ENCODE results near the gene KAT14. TPM values are rescaled to one million over a fixed set of nuclear protein-coding genes. Genes with fewer than 3 reads are reported as not detected.

Gene KAT14
- total RNA-seq, 4 donors from 2014 or later, result 12.2 to 13.8 (median 13.3) TPM

DNA sequence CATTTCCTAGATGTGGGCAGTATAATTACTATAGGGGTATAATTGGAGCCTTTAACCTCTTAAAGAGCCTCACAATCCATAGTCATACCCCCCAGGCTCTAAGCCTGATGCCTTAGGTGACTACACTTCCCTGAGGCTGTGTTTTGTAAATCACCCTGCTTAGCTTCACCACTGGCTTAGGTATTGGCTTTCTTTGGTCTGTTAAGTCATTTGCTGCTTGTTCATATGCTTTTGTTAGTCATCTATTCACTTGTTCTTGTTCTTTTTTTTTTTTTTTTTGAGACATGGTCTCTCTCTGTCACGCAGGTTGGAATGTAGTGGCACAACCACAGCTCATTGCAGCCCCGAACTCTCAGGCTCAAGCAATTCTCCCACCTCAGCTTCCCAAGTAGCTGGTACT, 26.7 kb downstream of the KAT14 start:
- TF ChIP-seq POLR2A (IDR thresholded peaks at IDR 0.05) (no peak), EP300 (IDR thresholded peaks at IDR 0.05) (no peak)
- TF ChIP-seq, protein P1, sequence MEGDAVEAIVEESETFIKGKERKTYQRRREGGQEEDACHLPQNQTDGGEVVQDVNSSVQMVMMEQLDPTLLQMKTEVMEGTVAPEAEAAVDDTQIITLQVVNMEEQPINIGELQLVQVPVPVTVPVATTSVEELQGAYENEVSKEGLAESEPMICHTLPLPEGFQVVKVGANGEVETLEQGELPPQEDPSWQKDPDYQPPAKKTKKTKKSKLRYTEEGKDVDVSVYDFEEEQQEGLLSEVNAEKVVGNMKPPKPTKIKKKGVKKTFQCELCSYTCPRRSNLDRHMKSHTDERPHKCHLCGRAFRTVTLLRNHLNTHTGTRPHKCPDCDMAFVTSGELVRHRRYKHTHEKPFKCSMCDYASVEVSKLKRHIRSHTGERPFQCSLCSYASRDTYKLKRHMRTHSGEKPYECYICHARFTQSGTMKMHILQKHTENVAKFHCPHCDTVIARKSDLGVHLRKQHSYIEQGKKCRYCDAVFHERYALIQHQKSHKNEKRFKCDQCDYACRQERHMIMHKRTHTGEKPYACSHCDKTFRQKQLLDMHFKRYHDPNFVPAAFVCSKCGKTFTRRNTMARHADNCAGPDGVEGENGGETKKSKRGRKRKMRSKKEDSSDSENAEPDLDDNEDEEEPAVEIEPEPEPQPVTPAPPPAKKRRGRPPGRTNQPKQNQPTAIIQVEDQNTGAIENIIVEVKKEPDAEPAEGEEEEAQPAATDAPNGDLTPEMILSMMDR (IDR thresholded peaks at IDR 0.05), result no peak
- Histone ChIP-seq H3K27me3 (no peaks in the 10 kb centered on the region), H3K9me3 (no peaks in the 10 kb centered on the region), H3K36me3 (peaks cover 0 to 64% (median 7%) of the 10 kb centered on the region in 3 donors), H3K4me3 (no peak overlapping the region), H3K27ac (no peak overlapping the region), H3K4me1 (peaks cover 0 to 31% (median 7%) of the 10 kb centered on the region in 4 donors)
- WGBS, 2 donors, result 81 to 100% methylated on average over 2 of the region's 2 CpGs
- DNase-seq (ENCODE audit: low spot score in 2 of 2), result no peak

- TF ChIP-seq EP300 (IDR thresholded peaks at IDR 0.05) (no peak), POLR2A (IDR thresholded peaks at IDR 0.05) (no peak)
- TF ChIP-seq, protein P1 (IDR thresholded peaks at IDR 0.05), result no peak
- no peak overlapping the region for H3K4me3 ChIP-seq
- WGBS, 2 donors, result 45 to 46% methylated on average over 3 of the region's 3 CpGs
- H3K9me3 ChIP-seq, result no peaks in the 10 kb centered on the region
- H3K36me3 ChIP-seq, result peaks cover 0 to 60% (median 7%) of the 10 kb centered on the region in 3 donors
- no peaks in the 10 kb centered on the region for H3K27me3 ChIP-seq
- H3K27ac ChIP-seq, result no peak overlapping the region
- H3K4me1 ChIP-seq, result peaks cover 0 to 31% (median 7%) of the 10 kb centered on the region in 4 donors
- DNase-seq (ENCODE audit: low spot score in 2 of 2), result no peak
Measured at GRCh38 chr20:18165553-18165952, 27.9 kb downstream of the KAT14 start.

DNA sequence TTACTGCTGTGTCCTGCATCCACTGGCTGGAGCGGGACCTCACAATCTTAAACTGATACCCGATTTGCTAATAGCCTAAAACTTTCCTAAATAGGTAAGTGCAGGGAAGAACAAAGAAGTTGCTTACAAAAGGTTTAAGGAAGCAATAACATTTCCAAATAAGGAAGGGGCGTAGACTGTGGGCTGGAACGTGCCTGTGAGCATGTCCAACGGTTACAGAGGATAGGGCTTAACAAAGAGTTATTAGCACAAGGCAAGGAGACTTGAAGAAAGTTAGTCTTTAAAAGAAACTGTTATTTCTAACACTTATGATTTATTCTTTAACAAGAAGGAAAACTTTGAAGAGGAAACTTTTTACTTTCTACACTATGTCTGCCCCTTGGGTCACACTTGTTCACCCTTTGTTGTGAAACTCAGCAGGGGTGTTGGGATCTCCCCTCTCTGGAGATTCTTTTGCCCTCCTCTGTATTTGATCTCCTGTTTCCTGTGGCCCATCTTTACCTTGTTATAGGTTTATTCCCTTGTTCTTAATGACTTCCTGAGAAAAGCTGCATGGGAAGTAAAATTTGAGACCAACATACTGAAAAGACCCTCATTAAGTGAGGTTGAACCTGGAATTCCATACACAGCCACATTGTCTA, 28.7 kb downstream of the KAT14 start:
- Histone ChIP-seq H3K36me3 (peaks cover 0 to 60% (median 4%) of the 10 kb centered on the region in 3 donors), H3K4me3 (no peak overlapping the region), H3K27ac (no peak overlapping the region), H3K27me3 (no peaks in the 10 kb centered on the region), H3K9me3 (no peaks in the 10 kb centered on the region), H3K4me1 (peaks cover 0 to 31% (median 7%) of the 10 kb centered on the region in 4 donors)
- TF ChIP-seq, protein P1 (IDR thresholded peaks at IDR 0.05), result no peak
- TF ChIP-seq EP300 (IDR thresholded peaks at IDR 0.05) (no peak), POLR2A (IDR thresholded peaks at IDR 0.05) (no peak)
- WGBS, 2 donors, result 59 to 61% methylated on average over 5 of the region's 5 CpGs
- DNase-seq (ENCODE audit: low spot score in 2 of 2), result no peak

DNA sequence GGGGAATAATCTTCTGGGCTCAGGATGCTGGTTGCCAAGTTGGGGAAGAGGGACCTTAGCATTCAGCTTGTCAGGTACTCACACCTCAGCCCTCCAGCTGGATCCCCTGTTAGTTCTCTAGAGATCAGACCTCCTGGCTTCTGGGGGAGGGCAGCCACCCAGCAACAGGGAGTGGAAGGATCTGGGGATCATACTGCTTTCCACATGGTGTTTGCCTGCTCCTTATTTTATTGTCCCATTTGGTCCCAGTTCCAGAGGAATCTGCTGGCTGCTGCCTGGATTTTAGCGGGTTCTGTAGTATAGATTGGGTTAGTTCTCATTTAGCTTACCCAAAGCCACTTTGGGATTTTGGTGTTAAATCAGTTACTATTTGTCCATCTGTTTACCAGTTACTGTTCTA, 29.3 kb downstream of the KAT14 start:
- H3K36me3 ChIP-seq, result peaks cover 0 to 59% (median 0%) of the 10 kb centered on the region in 3 donors
- 84 to 100% methylated on average over 1 of the region's 1 CpG for WGBS, 2 donors
- DNase-seq (ENCODE audit: low spot score in 2 of 2), result no peak
- H3K9me3 ChIP-seq, result no peaks in the 10 kb centered on the region
- H3K4me1 ChIP-seq, result peaks cover 0 to 31% (median 7%) of the 10 kb centered on the region in 4 donors
- H3K27me3 ChIP-seq, result no peaks in the 10 kb centered on the region
- TF ChIP-seq, protein P1 (IDR thresholded peaks at IDR 0.05), result no peak
- TF ChIP-seq EP300 (IDR thresholded peaks at IDR 0.05) (no peak), POLR2A (IDR thresholded peaks at IDR 0.05) (no peak)
- H3K4me3 ChIP-seq, result no peak overlapping the region
- no peak overlapping the region for H3K27ac ChIP-seq

DNA sequence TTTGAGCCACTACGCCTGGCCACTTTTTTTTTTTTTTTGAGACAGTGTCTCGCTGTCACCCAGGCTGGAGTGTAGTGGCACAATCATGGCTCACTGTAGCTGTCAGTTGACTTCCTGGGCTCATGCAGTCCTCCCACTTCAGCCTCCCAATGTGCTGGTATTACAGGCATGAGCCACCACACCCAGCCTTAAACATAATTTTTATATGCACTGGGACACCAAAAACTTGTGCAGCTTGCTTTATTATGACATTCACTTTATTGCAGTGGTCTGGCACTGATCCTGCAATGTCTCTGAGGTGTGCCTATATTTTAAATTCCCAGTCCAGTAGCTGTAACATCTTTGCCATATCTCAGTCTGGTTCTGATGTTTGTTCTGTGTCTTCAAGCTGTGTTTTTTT, 34.7 kb downstream of the KAT14 start:
- 94 to 100% methylated on average over 2 of the region's 2 CpGs for WGBS, 2 donors
- peaks cover 0 to 71% (median 0%) of the 10 kb centered on the region in 3 donors for H3K36me3 ChIP-seq
- DNase-seq (ENCODE audit: low spot score in 2 of 2), result no peak

More for the DNA sequence above, 34.7 kb downstream of the KAT14 start:
- Histone ChIP-seq H3K4me1 (peaks cover 0 to under 1% (median 0%) of the 10 kb centered on the region in 4 donors), H3K27me3 (no peaks in the 10 kb centered on the region), H3K4me3 (no peak overlapping the region), H3K27ac (no peak overlapping the region), H3K9me3 (no peaks in the 10 kb centered on the region)
- TF ChIP-seq, protein P1 (IDR thresholded peaks at IDR 0.05), result no peak
- TF ChIP-seq EP300 (IDR thresholded peaks at IDR 0.05) (no peak), POLR2A (IDR thresholded peaks at IDR 0.05) (no peak)

All from tibial nerve (tissue), 4 donors.